HCT116 (cell line): ENCODE measurements around the gene FABP2.

ENCODE experiments used
- CEBPB ChIP-seq: IDR thresholded peaks from 2 replicates; pipeline ENCODE4 v1.6.1; 2012; ENCODE audit warnings: low read depth
- POLR2A ChIP-seq: IDR thresholded peaks from 2 replicates; pipeline ENCODE4 v1.7.0; 2011; ENCODE audit warnings: borderline replicate concordance; ENCODE audit not compliant: insufficient read depth, insufficient read length; ENCODE audit errors: extremely low read depth
- POLR2AphosphoS5 ChIP-seq: IDR thresholded peaks from 2 replicates; pipeline ENCODE4 v1.6.1; 2011; ENCODE audit warnings: mild to moderate bottlenecking, low read depth, low read length, moderate library complexity
- TF ChIP-seq, protein P1 (sequence below), 3 experiments: fragments of 200-600 bp in 1 of 3; sonication (generic) in 1 of 3; IDR thresholded peaks in 2 of 3; conservative IDR thresholded peaks in 1 of 3; 2 replicates each; pipeline ENCODE4 v1.5.1; 2012 to 2017; ENCODE audit warnings: low read depth in 2 of 3, low read length in 2 of 3, antibody characterized with exemption in 1 of 3, borderline replicate concordance in 1 of 3, control low read depth in 1 of 3, mild to moderate bottlenecking in 1 of 3, mixed read lengths in 1 of 3, mixed run types in 1 of 3, moderate library complexity in 1 of 3; ENCODE audit not compliant: insufficient read depth in 1 of 3
- TF ChIP-seq, protein P2 (sequence below): IDR thresholded peaks from 2 replicates; pipeline ENCODE4 v1.6.1; 2012

DNA sequence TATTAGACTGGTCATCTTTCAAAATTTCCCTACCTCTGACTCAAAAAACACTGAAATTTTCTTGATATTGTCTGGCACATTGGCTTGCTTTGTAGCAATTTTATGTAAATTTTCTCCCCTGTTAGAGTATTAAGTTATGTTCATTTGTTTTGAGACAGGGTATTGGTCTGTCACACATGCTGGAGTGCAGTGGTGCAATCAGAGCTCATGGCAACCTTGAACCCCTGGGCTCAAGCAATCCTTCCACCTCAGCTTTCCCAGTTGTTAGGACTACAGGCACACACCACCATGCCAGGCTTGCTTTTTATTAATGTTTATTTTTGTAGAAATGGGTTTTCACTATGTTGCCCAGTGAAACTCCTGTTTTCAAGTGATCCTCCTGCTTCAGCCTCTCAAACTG is 17.5 kb downstream of the FABP2 start:
- no peak for TF ChIP-seq POLR2AphosphoS5
- no peak for TF ChIP-seq POLR2A
- TF ChIP-seq CEBPB = no peak
- TF ChIP-seq, protein P1, sequence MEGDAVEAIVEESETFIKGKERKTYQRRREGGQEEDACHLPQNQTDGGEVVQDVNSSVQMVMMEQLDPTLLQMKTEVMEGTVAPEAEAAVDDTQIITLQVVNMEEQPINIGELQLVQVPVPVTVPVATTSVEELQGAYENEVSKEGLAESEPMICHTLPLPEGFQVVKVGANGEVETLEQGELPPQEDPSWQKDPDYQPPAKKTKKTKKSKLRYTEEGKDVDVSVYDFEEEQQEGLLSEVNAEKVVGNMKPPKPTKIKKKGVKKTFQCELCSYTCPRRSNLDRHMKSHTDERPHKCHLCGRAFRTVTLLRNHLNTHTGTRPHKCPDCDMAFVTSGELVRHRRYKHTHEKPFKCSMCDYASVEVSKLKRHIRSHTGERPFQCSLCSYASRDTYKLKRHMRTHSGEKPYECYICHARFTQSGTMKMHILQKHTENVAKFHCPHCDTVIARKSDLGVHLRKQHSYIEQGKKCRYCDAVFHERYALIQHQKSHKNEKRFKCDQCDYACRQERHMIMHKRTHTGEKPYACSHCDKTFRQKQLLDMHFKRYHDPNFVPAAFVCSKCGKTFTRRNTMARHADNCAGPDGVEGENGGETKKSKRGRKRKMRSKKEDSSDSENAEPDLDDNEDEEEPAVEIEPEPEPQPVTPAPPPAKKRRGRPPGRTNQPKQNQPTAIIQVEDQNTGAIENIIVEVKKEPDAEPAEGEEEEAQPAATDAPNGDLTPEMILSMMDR (IDR thresholded peaks at IDR 0.05 in 2 of 3, conservative IDR thresholded peaks at IDR 0.05 in 1 of 3; ENCODE audit: borderline replicate concordance in 1 of 3, insufficient read depth in 1 of 3, low read depth in 2 of 3, low read length in 2 of 3) = no peak
- TF ChIP-seq, protein P2, sequence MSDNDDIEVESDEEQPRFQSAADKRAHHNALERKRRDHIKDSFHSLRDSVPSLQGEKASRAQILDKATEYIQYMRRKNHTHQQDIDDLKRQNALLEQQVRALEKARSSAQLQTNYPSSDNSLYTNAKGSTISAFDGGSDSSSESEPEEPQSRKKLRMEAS = no peak
